Mesothelial cell of epicardium (in vitro differentiated cells): ENCODE data around the gene GALNTL6. TPM values are rescaled to one million over a fixed set of nuclear protein-coding genes. Genes with fewer than 3 reads are reported as not detected.

ENCODE experiments used
- DNase-seq, 2 experiments: peaks; one replicate each; pipeline ENCODE4 v3.0.0; 2021; ENCODE audit warnings: low spot score in 2 of 2; ENCODE audit not compliant: unreplicated experiment in 2 of 2
- H3K27ac Mint-ChIP-seq: 2 replicates; pipeline ENCODE4 v1.8.0; 2021; ENCODE audit warnings: mixed read lengths
- H3K27me3 Mint-ChIP-seq: 2 replicates; pipeline ENCODE4 v1.8.0; 2021; ENCODE audit warnings: low read depth, mixed read lengths
- H3K36me3 Mint-ChIP-seq: 2 replicates; pipeline ENCODE4 v1.8.0; 2021; ENCODE audit warnings: mixed read lengths
- H3K4me1 Mint-ChIP-seq: 2 replicates; pipeline ENCODE4 v1.8.0; 2021; ENCODE audit warnings: mixed read lengths
- H3K4me3 Mint-ChIP-seq: 2 replicates; pipeline ENCODE4 v1.8.0; 2021; ENCODE audit warnings: mild to moderate bottlenecking, moderate library complexity, mixed read lengths
- H3K9me3 Mint-ChIP-seq: 2 replicates; pipeline ENCODE4 v1.8.0; 2021; ENCODE audit warnings: mixed read lengths
- CTCF ChIP-seq: fragments of 200-600 bp; sonication (generic); IDR thresholded peaks from one replicate; pipeline ENCODE4 v1.5.0; 2021; ENCODE audit warnings: antibody characterized with exemption; ENCODE audit not compliant: unreplicated experiment
- total RNA-seq: library from RNA; stranded (reverse); gene quantifications from 3 replicates; pipeline ENCODE4 v1.2.1, GENCODE V29; 2021

The GALNTL6 gene
- total RNA-seq, 1 donor from 2014 or later: 1.3 TPM

- Mint-ChIP-seq H3K27me3 (no peaks in the 10 kb centered on the region), H3K4me3 (no peak overlapping the region), H3K4me1 (peaks cover 25% of the 10 kb centered on the region), H3K27ac (no peak overlapping the region), H3K9me3 (peaks cover 37% of the 10 kb centered on the region), H3K36me3 (peaks cover 24% of the 10 kb centered on the region)
- DNase-seq: no peak
- TF ChIP-seq CTCF: no peak
Measured at GRCh38 chr4:172708184-172708583, 895.0 kb downstream of the GALNTL6 start.

GRCh38 chr4:172709376-172709775, 896.2 kb downstream of the GALNTL6 start:
- Mint-ChIP-seq H3K4me1 (peaks cover 25% of the 10 kb centered on the region), H3K9me3 (peaks cover 25% of the 10 kb centered on the region), H3K27ac (no peak overlapping the region), H3K36me3 (peaks cover 15% of the 10 kb centered on the region), H3K4me3 (no peak overlapping the region), H3K27me3 (no peaks in the 10 kb centered on the region)
- no peak for TF ChIP-seq CTCF
- no peak for DNase-seq

- Mint-ChIP-seq H3K27ac (no peak overlapping the region), H3K36me3 (no peaks in the 10 kb centered on the region), H3K9me3 (no peaks in the 10 kb centered on the region), H3K27me3 (no peaks in the 10 kb centered on the region), H3K4me3 (no peak overlapping the region), H3K4me1 (peaks cover 4% of the 10 kb centered on the region)
- DNase-seq: no peak
- TF ChIP-seq CTCF: no peak
Measured at GRCh38 chr4:172716291-172716690, 903.1 kb downstream of the GALNTL6 start.

- no peak for TF ChIP-seq CTCF
- no peak for DNase-seq
- Mint-ChIP-seq H3K27me3 (no peaks in the 10 kb centered on the region), H3K4me1 (no peaks in the 10 kb centered on the region), H3K4me3 (no peak overlapping the region), H3K27ac (no peak overlapping the region), H3K36me3 (no peaks in the 10 kb centered on the region), H3K9me3 (no peaks in the 10 kb centered on the region)
Measured at GRCh38 chr4:172721659-172722058, 908.5 kb downstream of the GALNTL6 start.

GRCh38 chr4:172725581-172725980, 912.4 kb downstream of the GALNTL6 start:
- peaks cover 24% of the 10 kb centered on the region for H3K9me3 Mint-ChIP-seq
- no peak overlapping the region for H3K27ac Mint-ChIP-seq
- DNase-seq: no peak
- H3K4me1 Mint-ChIP-seq: no peaks in the 10 kb centered on the region
- no peak for TF ChIP-seq CTCF
- H3K36me3 Mint-ChIP-seq: no peaks in the 10 kb centered on the region
- H3K4me3 Mint-ChIP-seq: no peak overlapping the region
- H3K27me3 Mint-ChIP-seq: no peaks in the 10 kb centered on the region

- Mint-ChIP-seq H3K9me3 (peaks cover 25% of the 10 kb centered on the region), H3K4me1 (no peaks in the 10 kb centered on the region), H3K27ac (no peak overlapping the region), H3K27me3 (no peaks in the 10 kb centered on the region), H3K4me3 (no peak overlapping the region), H3K36me3 (no peaks in the 10 kb centered on the region)
- no peak for DNase-seq
- TF ChIP-seq CTCF: no peak
Measured at GRCh38 chr4:172726001-172726423, 912.8 kb downstream of the GALNTL6 start.
